Measurements from ENCODE around the gene PRPF19.

DNA sequence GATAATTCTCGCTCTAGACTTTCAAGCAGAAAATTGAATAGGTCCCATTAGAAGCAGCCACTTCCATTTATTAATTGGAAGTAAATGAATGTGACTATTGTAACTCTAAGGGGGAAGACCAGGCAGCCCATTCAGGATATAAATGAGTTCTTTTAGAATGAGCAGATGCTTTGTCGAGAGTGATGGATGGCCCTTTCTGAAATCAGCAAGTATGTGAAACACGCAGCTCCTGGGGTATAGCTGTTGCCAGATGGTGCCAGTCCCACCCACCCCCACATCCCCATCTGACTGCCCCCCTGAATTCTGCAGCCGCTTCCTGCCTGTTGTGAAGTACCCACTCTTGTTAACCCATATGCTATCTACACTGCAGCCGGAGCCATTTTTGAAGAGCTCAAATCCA, 41.9 kb upstream of the PRPF19 start:
- TF ChIP-seq, protein P1, sequence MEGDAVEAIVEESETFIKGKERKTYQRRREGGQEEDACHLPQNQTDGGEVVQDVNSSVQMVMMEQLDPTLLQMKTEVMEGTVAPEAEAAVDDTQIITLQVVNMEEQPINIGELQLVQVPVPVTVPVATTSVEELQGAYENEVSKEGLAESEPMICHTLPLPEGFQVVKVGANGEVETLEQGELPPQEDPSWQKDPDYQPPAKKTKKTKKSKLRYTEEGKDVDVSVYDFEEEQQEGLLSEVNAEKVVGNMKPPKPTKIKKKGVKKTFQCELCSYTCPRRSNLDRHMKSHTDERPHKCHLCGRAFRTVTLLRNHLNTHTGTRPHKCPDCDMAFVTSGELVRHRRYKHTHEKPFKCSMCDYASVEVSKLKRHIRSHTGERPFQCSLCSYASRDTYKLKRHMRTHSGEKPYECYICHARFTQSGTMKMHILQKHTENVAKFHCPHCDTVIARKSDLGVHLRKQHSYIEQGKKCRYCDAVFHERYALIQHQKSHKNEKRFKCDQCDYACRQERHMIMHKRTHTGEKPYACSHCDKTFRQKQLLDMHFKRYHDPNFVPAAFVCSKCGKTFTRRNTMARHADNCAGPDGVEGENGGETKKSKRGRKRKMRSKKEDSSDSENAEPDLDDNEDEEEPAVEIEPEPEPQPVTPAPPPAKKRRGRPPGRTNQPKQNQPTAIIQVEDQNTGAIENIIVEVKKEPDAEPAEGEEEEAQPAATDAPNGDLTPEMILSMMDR (conservative IDR thresholded peaks at IDR 0.05), result no peak
- no peak for TF ChIP-seq EZH2 (IDR thresholded peaks at IDR 0.05; ENCODE audit: low read depth)

Data from PC-9 (cell line).